Calu3 (cell line): ENCODE results near the gene BICD2. TPM values are rescaled to one million over a fixed set of nuclear protein-coding genes. Genes with fewer than 3 reads are reported as not detected.
"Not testable (repeated sequence)": the region's sequence is repeated elsewhere in the genome, so short reads cannot be mapped to it uniquely, and the experiment has no call there.

Experiments
- BruUV-seq: library from RNA; stranded (reverse); fragments of 400-500 nt; replicated peaks from 2 replicates; lab custom pipeline; 2021; lab: Mats Ljungman, UMichigan
- CTCF ChIA-PET: fragments of 300-600 bp; sonication (Branson Sonifier 250); formaldehyde crosslinking; loops from one replicate; lab custom pipeline; 2022; ENCODE audit warnings: antibody characterized with exemption; lab: Charles Lee
- DNase-seq: peaks from one replicate; pipeline ENCODE4 v3.0.0; 2022
- H3K27ac Mint-ChIP-seq: one replicate; pipeline ENCODE4 v1.8.0; 2022; ENCODE audit warnings: mixed read lengths; ENCODE audit not compliant: unreplicated experiment
- H3K27me3 Mint-ChIP-seq: one replicate; pipeline ENCODE4 v1.8.0; 2022; ENCODE audit warnings: mixed read lengths; ENCODE audit not compliant: unreplicated experiment
- H3K36me3 Mint-ChIP-seq: one replicate; pipeline ENCODE4 v1.8.0; 2022; ENCODE audit warnings: mild to moderate bottlenecking, moderate library complexity, mixed read lengths; ENCODE audit not compliant: insufficient read depth, unreplicated experiment
- H3K4me1 Mint-ChIP-seq: one replicate; pipeline ENCODE4 v1.8.0; 2022; ENCODE audit warnings: mild to moderate bottlenecking, low read depth, mixed read lengths; ENCODE audit not compliant: unreplicated experiment
- H3K4me3 Mint-ChIP-seq: one replicate; pipeline ENCODE4 v1.8.0; 2022; ENCODE audit warnings: mild to moderate bottlenecking, low read depth, moderate library complexity, mixed read lengths; ENCODE audit not compliant: unreplicated experiment
- H3K9me3 Mint-ChIP-seq: one replicate; pipeline ENCODE4 v1.8.0; 2022; ENCODE audit warnings: low read depth, mixed read lengths; ENCODE audit not compliant: unreplicated experiment
- intact Hi-C: fragments of 100-400 bp; cut with micrococcal nuclease; formaldehyde crosslinking; loops from one replicate; pipeline ENCODE4 v1.10.0; 2022; ENCODE audit not compliant: unreplicated experiment
- total RNA-seq: library from RNA; stranded (reverse); gene quantifications from 2 replicates; pipeline ENCODE4 v1.2.3, GENCODE V29; 2022
- TF ChIP-seq, protein P1 (sequence below): fragments of 200-600 bp; IDR thresholded peaks from one replicate; pipeline ENCODE4 v1.8.0; 2022; ENCODE audit warnings: antibody characterized with exemption; ENCODE audit not compliant: unreplicated experiment

BICD2 gene
- total RNA-seq, 1 experiment from 2014 or later, result 21.9 TPM

DNA sequence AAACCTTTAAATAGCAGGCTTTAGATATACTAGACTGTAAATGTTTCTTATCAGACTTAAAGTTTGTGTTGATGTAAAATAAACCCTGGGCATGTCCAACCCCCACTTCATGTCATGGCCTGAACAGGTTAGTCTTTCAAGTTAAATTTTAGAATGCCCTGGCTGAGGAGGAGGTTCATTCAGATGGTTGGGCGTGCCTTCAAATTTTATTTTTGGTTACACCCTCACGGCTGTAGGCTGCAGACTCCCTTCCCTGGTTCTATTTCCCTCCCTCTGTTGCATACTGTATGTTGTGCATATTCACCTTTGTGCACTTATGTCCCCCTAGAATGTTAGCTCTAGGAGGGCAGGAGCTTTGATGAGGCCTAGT, 5.3 kb upstream of the BICD2 start:
- Mint-ChIP-seq H3K27me3 (peaks cover 14% of the 10 kb centered on the region), H3K36me3 (peaks cover 16% of the 10 kb centered on the region), H3K27ac (no peak overlapping the region), H3K4me1 (peaks cover 9% of the 10 kb centered on the region), H3K9me3 (no peaks in the 10 kb centered on the region), H3K4me3 (no peak overlapping the region)
- no TSS peak for BruUV-seq
- intact Hi-C loops, result no loop called here
- TF ChIP-seq, protein P1, sequence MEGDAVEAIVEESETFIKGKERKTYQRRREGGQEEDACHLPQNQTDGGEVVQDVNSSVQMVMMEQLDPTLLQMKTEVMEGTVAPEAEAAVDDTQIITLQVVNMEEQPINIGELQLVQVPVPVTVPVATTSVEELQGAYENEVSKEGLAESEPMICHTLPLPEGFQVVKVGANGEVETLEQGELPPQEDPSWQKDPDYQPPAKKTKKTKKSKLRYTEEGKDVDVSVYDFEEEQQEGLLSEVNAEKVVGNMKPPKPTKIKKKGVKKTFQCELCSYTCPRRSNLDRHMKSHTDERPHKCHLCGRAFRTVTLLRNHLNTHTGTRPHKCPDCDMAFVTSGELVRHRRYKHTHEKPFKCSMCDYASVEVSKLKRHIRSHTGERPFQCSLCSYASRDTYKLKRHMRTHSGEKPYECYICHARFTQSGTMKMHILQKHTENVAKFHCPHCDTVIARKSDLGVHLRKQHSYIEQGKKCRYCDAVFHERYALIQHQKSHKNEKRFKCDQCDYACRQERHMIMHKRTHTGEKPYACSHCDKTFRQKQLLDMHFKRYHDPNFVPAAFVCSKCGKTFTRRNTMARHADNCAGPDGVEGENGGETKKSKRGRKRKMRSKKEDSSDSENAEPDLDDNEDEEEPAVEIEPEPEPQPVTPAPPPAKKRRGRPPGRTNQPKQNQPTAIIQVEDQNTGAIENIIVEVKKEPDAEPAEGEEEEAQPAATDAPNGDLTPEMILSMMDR, result no peak
- CTCF ChIA-PET, result no interaction called here
- no peak for DNase-seq

DNA sequence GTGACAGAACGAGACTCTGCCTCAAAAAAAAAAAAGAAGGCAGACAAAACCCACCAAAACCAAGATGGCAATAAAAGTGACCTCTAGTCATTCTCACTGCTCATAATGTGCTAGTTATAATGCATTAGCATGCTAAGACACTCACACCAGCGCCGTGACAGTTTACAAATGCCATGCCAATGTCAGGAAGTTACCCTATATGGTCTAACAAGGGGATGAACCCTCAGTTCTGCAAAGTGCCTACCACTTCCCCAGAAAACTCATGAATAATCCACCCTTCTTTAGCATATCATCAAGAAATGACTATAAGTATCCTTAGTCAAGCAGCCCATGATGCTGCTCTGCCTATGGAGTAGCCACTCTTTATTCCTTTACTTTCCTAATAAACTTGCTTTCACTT, 4.7 kb upstream of the BICD2 start:
- Mint-ChIP-seq H3K9me3 (no peaks in the 10 kb centered on the region), H3K4me3 (no peak overlapping the region), H3K36me3 (peaks cover 23% of the 10 kb centered on the region), H3K4me1 (peaks cover 9% of the 10 kb centered on the region), H3K27me3 (peaks cover 14% of the 10 kb centered on the region), H3K27ac (no peak overlapping the region)
- CTCF ChIA-PET, result no interaction called here
- no TSS peak for BruUV-seq
- intact Hi-C loops, result no loop called here
- DNase-seq, result no peak
- TF ChIP-seq, protein P1, result no peak

DNA sequence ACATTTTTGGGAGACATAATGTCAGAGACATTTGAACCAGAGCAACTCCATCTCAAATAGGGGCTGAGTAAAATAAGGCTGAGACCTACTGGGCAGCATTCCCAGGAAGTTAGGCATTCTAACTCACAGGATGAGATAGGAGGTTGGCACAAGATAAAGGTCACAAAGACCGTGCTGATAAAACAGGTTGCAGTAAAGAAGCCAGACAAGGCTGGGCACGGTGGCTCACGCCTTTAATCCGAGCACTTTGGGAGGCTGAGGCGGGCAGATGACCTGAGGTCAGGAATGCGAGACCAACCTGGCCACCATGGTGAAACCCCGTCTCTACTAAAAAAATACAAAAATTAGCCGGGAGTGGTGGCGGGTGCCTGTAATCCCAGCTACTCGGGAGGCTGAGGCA, 4.2 kb upstream of the BICD2 start:
- CTCF ChIA-PET, DNase-seq, H3K9me3 Mint-ChIP-seq, H3K4me3 Mint-ChIP-seq, H3K27ac Mint-ChIP-seq, intact Hi-C loops, BruUV-seq, H3K4me1 Mint-ChIP-seq: not testable (repeated sequence)
- H3K36me3 Mint-ChIP-seq, result peaks cover 28% of the 10 kb centered on the region
- peaks cover 14% of the 10 kb centered on the region for H3K27me3 Mint-ChIP-seq

DNA sequence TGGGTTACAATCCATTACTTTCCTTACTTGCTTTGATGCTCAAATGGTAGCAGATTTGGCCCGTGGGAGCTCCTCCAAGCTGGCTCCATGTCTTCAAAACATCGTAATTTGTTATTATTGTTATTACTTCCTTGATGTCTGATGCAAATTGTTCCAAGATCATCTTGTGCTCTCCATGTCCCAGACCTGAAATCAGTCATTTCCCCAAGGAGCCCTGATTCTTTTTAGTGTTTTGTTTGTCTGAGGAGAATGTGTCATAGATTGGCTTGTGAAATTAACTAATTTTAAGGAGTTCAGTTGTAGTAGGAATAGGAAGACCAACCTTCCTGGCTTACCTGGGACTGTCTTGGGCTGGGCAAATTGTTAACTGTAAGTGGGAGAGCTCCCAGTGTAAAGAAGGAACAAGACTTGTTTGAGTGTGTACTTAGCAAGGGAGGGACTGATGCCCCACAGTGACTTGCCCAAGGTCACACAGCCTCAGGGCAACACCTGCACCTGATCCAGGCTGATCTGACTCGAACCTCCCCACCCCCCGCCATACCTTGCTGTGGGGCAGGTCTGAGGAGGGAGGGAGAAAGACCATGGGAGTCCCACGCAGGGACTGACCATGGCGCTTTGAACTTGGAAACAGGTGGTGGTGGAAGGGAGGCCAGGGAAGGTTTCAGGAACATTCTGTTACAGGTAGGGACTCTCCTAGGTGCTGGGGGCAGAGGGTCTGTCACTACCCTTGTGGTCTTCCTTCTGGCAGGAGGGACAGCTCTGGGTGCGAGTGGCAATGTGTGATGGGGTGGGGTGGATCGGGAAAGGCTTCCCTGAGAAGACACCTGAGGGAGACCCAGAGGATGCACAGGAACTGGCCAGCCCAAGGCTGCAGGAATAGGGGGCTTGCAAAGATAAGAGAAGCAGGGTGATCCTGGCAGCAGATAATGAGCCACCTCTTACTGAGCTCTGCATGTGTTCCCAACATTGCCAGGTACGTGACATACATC, 2.7 kb upstream of the BICD2 start:
- peaks cover 14% of the 10 kb centered on the region for H3K27me3 Mint-ChIP-seq
- TF ChIP-seq, protein P1, result no peak
- no peaks in the 10 kb centered on the region for H3K9me3 Mint-ChIP-seq
- peaks cover 18% of the 10 kb centered on the region for H3K4me1 Mint-ChIP-seq
- peaks cover 42% of the 10 kb centered on the region for H3K36me3 Mint-ChIP-seq
- no peak overlapping the region for H3K27ac Mint-ChIP-seq
- no TSS peak for BruUV-seq
- intact Hi-C loops, result no loop called here
- no peak for DNase-seq
- CTCF ChIA-PET, result interaction anchor here (0.7 kb wide), 1 partner anchor 23 kb away, joined by 4 read pairs; no protein-coding TSS in a partner anchor
- no peak overlapping the region for H3K4me3 Mint-ChIP-seq
